ENCODE results near the gene UBB. TPM values are rescaled to one million over a fixed set of nuclear protein-coding genes. Genes with fewer than 3 reads are reported as not detected.

Gene UBB
- total RNA-seq = 100 to 1,000 TPM; 819 to 876 TPM
- 322 to 348 reads per million in 2 donors for total RNA-seq

DNA sequence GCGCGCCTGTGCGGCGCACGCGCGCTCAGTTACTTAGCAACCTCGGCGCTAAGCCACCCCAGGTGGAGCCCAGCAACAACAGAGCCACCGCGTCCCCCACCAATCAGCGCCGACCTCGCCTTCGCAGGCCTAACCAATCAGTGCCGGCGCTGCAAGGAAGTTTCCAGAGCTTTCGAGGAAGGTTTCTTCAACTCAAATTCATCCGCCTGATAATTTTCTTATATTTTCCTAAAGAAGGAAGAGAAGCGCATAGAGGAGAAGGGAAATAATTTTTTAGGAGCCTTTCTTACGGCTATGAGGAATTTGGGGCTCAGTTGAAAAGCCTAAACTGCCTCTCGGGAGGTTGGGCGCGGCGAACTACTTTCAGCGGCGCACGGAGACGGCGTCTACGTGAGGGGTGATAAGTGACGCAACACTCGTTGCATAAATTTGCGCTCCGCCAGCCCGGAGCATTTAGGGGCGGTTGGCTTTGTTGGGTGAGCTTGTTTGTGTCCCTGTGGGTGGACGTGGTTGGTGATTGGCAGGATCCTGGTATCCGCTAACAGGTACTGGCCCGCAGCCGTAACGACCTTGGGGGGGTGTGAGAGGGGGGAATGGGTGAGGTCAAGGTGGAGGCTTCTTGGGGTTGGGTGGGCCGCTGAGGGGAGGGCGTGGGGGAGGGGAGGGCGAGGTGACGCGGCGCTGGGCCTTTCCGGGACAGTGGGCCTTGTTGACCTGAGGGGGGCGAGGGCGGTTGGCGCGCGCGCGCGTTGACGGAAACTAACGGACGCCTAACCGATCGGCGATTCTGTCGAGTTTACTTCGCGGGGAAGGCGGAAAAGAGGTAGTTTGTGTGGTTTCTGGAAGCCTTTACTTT is at the start of gene UBB:
Gene UBB, plus strand, starts transcription at position 452 of the 856 bp plus-strand sequence. CDS start 817 bp downstream, outside the sequence.
- H3K27ac Mint-ChIP-seq = peak within 1 kb of the TSS; percentile 100
- ATAC-seq (peak; percentile 97), DNase-seq (peak; percentile 89 to 94 (median 89))
- H3K9me3 ChIP-seq (ENCODE audit: control insufficient read depth, low read length, poor library complexity, severe bottlenecking) = no peaks in the 10 kb centered on the region
- H3K27me3 Mint-ChIP-seq = no peaks in the 10 kb centered on the region
- peaks cover 30% of the 10 kb centered on the region for H3K4me1 Mint-ChIP-seq
- H3K4me3 Mint-ChIP-seq = peak within 1 kb of the TSS; percentile 86
- peaks cover 7% of the 10 kb centered on the region for H3K36me3 Mint-ChIP-seq (ENCODE audit: low read depth)

DNA sequence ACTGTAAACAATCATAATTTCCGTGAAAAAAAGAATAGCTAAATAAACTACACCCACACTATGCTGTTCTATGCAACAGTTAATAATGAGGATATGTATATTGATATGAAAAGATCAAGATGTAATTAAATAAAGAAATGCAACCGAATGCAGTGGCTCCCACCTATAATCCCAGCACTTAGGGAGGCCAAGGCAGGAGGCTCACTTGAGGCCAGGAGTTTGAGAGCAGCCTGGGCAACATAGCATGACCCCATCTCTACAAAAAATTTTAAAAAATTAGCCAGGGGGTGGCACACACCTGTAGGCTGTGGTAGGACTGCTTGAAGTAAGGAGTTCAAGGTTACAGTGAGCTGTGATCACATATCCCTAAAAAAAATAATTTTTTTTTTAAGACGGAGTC is 42.5 kb upstream of the UBB start:
- DNase-seq (no peak), ATAC-seq (no peak)
- no peaks in the 10 kb centered on the region for H3K27me3 Mint-ChIP-seq
- no peaks in the 10 kb centered on the region for H3K36me3 Mint-ChIP-seq (ENCODE audit: low read depth)
- no peaks in the 10 kb centered on the region for H3K9me3 ChIP-seq (ENCODE audit: control insufficient read depth, low read length, poor library complexity, severe bottlenecking)
- H3K4me1 Mint-ChIP-seq = no peaks in the 10 kb centered on the region
- no peak overlapping the region for H3K27ac Mint-ChIP-seq
- no peak overlapping the region for H3K4me3 Mint-ChIP-seq

DNA sequence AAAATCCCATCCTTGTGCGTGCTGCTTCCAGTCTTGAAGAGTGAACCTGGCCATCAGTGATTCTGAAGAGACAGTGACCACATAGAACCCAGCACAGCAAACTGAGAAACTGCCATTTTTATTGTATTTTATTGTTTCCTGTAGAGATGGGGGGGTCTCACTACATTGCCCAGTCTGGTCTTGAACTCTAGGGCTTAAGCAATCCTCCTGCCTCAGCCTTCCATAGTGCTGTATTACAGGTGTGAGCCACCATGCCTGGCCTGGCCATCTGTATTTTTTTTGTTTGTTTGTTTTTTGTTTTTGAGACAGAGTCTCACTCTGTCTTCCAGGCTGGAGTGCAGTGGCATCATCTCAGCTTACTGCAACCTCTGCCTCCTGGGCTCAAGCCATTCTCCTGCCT is 41.5 kb upstream of the UBB start:
- Mint-ChIP-seq H3K4me3 (no peak overlapping the region), H3K4me1 (peaks cover 2% of the 10 kb centered on the region), H3K27me3 (no peaks in the 10 kb centered on the region), H3K36me3 (ENCODE audit: low read depth) (no peaks in the 10 kb centered on the region), H3K27ac (no peak overlapping the region)
- ATAC-seq = no peak
- no peaks in the 10 kb centered on the region for H3K9me3 ChIP-seq (ENCODE audit: control insufficient read depth, low read length, poor library complexity, severe bottlenecking)
- no peak for DNase-seq

DNA sequence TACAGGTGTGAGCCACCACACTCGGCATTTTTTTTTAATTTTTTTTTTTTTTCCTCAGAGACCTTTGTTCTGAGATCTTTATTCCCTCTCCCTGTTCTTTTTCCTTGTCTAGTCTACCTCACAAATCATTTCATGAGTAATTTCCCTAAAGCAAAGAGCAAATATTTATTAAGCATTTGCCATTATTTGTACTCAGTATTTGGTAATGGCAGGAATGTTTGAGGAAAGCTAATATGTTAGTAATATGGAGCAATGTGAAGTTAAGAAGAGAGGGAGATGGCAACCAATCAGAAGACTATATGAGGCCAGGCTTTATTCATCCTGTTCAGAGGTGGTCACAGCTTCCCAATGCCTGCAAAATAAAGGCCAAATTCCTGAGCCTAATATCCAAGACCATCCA is 40.9 kb upstream of the UBB start:
- H3K4me1 Mint-ChIP-seq = peaks cover 2% of the 10 kb centered on the region
- no peaks in the 10 kb centered on the region for H3K36me3 Mint-ChIP-seq (ENCODE audit: low read depth)
- H3K27me3 Mint-ChIP-seq = no peaks in the 10 kb centered on the region
- no peak overlapping the region for H3K4me3 Mint-ChIP-seq
- ATAC-seq (no peak), DNase-seq (no peak)
- no peaks in the 10 kb centered on the region for H3K9me3 ChIP-seq (ENCODE audit: control insufficient read depth, low read length, poor library complexity, severe bottlenecking)
- no peak overlapping the region for H3K27ac Mint-ChIP-seq

DNA sequence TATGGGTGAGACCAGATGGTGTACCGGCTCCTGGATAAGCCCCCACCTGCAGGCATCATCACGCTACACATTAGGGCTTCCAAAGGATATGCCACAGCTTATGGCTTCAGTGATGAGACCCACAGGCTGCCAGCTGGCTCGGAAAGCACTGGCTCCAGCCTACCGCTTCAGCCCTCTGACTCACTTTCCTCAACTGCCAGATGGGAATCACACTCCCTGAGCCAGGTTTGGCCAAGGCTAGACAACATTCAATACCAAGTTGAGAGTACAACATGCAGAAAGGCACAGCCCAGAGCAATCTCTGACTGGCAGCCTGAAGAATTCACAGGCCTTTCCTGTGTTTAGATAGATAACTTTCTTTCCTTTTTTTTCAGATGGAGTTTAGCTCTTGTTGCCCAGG is 37.9 kb upstream of the UBB start:
- Mint-ChIP-seq H3K4me3 (no peak overlapping the region), H3K27ac (no peak overlapping the region), H3K27me3 (no peaks in the 10 kb centered on the region), H3K36me3 (ENCODE audit: low read depth) (no peaks in the 10 kb centered on the region), H3K4me1 (peaks cover 2% of the 10 kb centered on the region)
- ATAC-seq (no peak), DNase-seq (no peak)
- H3K9me3 ChIP-seq (ENCODE audit: control insufficient read depth, low read length, poor library complexity, severe bottlenecking) = no peaks in the 10 kb centered on the region

DNA sequence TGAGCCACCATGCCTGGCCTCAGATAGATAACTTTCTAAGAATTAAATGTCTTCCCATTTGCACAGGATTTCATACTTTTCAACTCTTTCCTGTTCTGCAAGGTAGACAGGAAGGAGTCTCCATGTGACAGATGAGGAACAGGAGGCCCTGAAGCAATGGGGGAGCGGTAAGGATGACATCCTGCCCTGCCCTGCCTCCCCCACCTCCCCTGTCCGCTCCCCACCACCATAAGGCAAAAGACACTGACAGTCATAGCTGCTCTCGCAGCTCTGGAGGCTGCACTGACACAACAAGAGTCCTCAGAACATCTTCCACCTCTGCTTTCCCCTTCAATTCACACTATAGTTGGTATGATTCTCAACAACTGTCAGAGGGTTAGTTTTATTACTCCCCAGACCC is 37.3 kb upstream of the UBB start:
- Mint-ChIP-seq H3K27me3 (no peaks in the 10 kb centered on the region), H3K4me3 (no peak overlapping the region), H3K4me1 (peaks cover 2% of the 10 kb centered on the region), H3K36me3 (ENCODE audit: low read depth) (no peaks in the 10 kb centered on the region), H3K27ac (no peak overlapping the region)
- no peak for DNase-seq
- no peaks in the 10 kb centered on the region for H3K9me3 ChIP-seq (ENCODE audit: control insufficient read depth, low read length, poor library complexity, severe bottlenecking)
- ATAC-seq = no peak

DNA sequence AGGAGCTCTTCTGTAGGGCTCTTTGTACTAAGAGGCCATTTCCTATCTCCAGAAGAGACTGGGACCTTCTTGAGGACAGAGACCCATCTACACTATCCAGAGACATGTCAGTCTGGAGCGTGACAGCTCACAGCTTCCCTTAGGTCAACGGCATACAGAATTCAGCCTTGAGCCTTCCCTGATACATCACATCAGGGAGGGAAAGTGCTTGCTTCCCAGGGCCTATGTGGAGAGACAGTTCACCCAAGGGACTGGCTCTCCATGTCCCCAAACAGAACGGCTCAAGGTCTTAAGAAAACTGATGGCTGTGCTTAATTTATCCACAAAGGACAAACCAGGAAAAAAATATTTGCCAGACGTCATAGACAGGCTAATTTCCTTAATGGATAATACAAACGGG is 35.3 kb upstream of the UBB start:
- no peak overlapping the region for H3K27ac Mint-ChIP-seq
- ATAC-seq = no peak
- H3K36me3 Mint-ChIP-seq (ENCODE audit: low read depth) = no peaks in the 10 kb centered on the region

DNA sequence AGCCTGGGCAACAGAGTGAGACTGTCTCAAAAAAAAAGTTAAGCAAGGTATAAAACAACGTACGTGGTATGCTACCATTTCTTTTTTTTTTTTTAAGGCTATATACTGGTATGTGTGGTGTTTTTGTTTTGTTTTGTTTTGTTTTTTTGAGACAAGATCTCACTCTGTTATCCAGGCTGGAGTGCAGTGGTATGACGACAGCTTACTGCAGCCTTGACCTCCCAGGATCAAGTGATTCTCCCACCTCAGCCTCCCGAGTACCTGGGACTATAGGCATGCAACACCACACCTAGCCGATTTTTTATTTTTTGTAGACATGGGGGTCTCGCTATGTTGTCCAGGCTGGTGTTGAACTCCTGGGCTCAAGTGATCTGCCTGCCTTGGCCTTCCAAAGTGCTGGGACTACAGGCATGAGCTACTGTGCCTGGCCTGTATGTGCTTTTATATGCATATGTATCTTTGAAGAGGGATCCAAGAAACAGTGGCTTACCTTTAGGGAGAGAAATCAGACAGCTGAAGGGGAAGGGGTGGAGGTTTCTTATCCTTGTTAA is 34.1 kb upstream of the UBB start:
- no peaks in the 10 kb centered on the region for H3K9me3 ChIP-seq (ENCODE audit: control insufficient read depth, low read length, poor library complexity, severe bottlenecking)
- no peak overlapping the region for H3K4me3 Mint-ChIP-seq
- H3K27me3 Mint-ChIP-seq = no peaks in the 10 kb centered on the region
- ATAC-seq = no peak
- no peaks in the 10 kb centered on the region for H3K36me3 Mint-ChIP-seq (ENCODE audit: low read depth)
- DNase-seq = no peak
- H3K4me1 Mint-ChIP-seq = peaks cover 2% of the 10 kb centered on the region
- H3K27ac Mint-ChIP-seq = no peak overlapping the region

More for the DNA sequence above, 35.3 kb upstream of the UBB start:
- Mint-ChIP-seq H3K4me3 (no peak overlapping the region), H3K4me1 (peaks cover 2% of the 10 kb centered on the region), H3K27me3 (no peaks in the 10 kb centered on the region)
- no peaks in the 10 kb centered on the region for H3K9me3 ChIP-seq (ENCODE audit: control insufficient read depth, low read length, poor library complexity, severe bottlenecking)
- no peak for DNase-seq

DNA sequence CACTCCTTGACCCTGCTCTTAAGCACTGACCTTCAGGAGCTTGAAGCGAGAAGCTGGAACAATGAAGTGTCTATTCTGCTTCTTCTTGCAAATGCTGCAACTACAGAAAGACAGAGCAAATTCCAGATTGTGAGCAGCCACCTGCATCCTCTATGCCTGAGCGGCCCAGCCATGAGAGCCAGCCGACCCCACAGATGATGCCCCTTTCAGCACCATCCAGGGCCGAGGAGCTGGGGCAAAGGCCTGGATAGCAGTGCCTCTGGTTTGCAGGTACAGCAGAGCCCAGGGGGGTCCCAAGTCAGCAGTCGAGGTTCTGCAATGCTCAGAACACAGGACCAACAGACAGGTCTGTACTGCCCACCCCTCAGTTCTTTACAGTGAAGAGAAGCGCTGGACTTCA is 32.3 kb upstream of the UBB start:
- Mint-ChIP-seq H3K27me3 (no peaks in the 10 kb centered on the region), H3K36me3 (ENCODE audit: low read depth) (no peaks in the 10 kb centered on the region), H3K4me1 (peaks cover 11% of the 10 kb centered on the region), H3K4me3 (no peak overlapping the region), H3K27ac (no peak overlapping the region)
- H3K9me3 ChIP-seq (ENCODE audit: control insufficient read depth, low read length, poor library complexity, severe bottlenecking) = no peaks in the 10 kb centered on the region
- DNase-seq = no peak
- no peak for ATAC-seq

DNA sequence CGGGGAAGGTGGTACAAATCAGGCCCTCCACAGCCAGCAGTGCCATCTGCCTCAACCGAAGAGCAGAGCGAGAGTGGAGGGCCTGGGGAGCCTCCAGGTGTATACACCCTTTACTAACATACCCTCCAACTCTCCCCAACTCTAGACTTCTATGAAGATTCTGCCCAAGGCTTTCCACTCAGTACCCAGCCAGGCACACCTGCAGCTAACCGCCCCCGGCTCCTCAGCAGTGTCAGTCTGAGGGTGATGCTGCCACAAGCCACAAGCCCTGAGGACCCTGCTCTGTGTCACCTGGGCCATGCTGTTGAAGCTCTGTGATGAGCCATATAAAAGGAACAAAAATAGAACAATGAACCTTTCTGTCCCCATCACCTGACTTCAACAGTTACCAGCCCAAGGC is 31.5 kb upstream of the UBB start:
- Mint-ChIP-seq H3K4me3 (no peak overlapping the region), H3K36me3 (ENCODE audit: low read depth) (no peaks in the 10 kb centered on the region), H3K27ac (peak overlapping the region; percentile 47), H3K27me3 (no peaks in the 10 kb centered on the region), H3K4me1 (peaks cover 8% of the 10 kb centered on the region)
- ATAC-seq = no peak
- no peak for DNase-seq
- H3K9me3 ChIP-seq (ENCODE audit: control insufficient read depth, low read length, poor library complexity, severe bottlenecking) = no peaks in the 10 kb centered on the region

DNA sequence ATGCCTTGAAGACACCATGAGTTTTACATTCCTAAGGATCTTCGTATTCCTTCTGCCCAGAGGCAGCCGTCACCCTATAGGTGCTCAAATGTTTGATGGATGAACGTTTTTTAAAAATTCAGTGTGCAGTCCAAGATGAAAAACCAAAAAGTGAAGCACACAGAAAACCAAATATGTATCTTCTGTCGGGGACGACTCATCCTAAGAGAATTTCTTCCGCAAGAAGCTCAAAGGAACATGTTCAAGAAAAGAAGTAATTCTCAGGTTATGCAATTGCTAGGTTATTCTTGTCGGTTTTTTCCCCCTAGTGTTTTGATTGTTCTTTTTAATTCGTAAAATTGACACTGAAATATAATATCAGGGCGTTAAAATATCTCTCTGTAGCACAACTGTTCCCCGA is 29.1 kb upstream of the UBB start:
- H3K27ac Mint-ChIP-seq = no peak overlapping the region
- no peak for ATAC-seq

DNA sequence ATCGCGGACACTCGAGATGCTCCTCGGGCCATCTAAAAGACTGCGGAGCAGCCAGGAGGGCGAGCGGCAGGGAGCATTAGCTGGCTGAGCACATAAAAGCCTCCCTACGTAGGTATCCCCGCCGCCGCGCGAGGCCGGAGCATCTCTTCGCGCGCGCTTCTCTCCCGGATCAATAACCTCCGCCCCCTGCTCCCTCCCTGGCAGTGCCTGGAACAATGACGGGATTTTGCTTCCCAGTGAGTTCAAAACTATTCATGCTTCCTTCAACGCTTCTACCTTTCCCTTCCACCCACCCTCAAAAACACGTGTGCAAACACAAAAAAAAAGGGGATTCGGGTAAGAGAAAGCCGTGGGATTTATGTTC is 28.6 kb upstream of the UBB start:
- no peaks in the 10 kb centered on the region for H3K36me3 Mint-ChIP-seq (ENCODE audit: low read depth)
- no peaks in the 10 kb centered on the region for H3K27me3 Mint-ChIP-seq
- H3K4me3 Mint-ChIP-seq = peak overlapping the region; percentile 87
- DNase-seq (peak in 1 of 3 donors; percentile 14), ATAC-seq (no peak)
- H3K27ac Mint-ChIP-seq = peak overlapping the region; percentile 57
- H3K9me3 ChIP-seq (ENCODE audit: control insufficient read depth, low read length, poor library complexity, severe bottlenecking) = no peaks in the 10 kb centered on the region
- peaks cover 8% of the 10 kb centered on the region for H3K4me1 Mint-ChIP-seq

More for the DNA sequence above, 29.1 kb upstream of the UBB start:
- peaks cover 8% of the 10 kb centered on the region for H3K4me1 Mint-ChIP-seq
- peak overlapping the region; percentile 87 for H3K4me3 Mint-ChIP-seq
- no peak for DNase-seq
- H3K27me3 Mint-ChIP-seq = no peaks in the 10 kb centered on the region
- H3K36me3 Mint-ChIP-seq (ENCODE audit: low read depth) = no peaks in the 10 kb centered on the region
- no peaks in the 10 kb centered on the region for H3K9me3 ChIP-seq (ENCODE audit: control insufficient read depth, low read length, poor library complexity, severe bottlenecking)

DNA sequence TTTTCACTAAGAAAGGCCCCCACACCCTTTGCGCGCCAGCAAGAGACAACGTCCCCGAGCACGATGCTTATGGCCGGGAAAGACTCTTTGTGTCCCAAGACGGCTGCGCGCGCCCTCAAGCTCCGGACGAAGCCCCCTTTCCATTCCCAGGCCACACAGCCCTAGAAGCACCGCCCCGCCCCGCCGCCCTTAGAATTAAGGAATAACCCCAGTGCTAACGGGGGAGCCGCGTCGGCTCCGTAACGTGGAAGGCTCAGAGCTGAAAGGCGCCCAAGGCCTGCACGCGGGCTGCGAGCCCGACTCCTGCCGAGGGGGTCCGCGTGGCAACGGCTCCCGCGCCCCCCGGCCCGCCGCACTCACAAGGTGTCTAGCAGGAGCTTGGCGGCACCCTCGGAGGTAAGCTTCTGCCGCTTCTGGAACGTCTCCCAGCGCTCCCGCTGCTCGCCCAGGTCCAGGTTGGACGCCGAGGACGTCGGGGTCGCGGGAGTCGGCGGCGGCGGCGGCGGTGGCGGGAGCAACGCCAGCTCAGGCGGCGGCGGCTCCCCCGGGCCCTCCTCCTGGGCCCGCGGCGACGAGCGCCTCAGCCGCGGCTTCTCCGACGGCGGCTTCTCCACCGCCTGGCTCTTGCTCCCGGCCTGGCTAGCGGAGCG is 28.1 kb upstream of the UBB start:
- Mint-ChIP-seq H3K4me3 (peak overlapping the region; percentile 87), H3K27me3 (no peaks in the 10 kb centered on the region), H3K36me3 (ENCODE audit: low read depth) (no peaks in the 10 kb centered on the region), H3K27ac (peak overlapping the region; percentile 57), H3K4me1 (peaks cover 8% of the 10 kb centered on the region)
- H3K9me3 ChIP-seq (ENCODE audit: control insufficient read depth, low read length, poor library complexity, severe bottlenecking) = no peaks in the 10 kb centered on the region
- peak; percentile 73 for ATAC-seq
- DNase-seq = peak in 2 of 3 donors; percentile 7 to 15

Data from T-helper 17 cell (primary cell).